Mesenteric fat pad (tissue), 1 donor: ENCODE results near the gene MRPL53. TPM values are rescaled to one million over a fixed set of nuclear protein-coding genes. Genes with fewer than 3 reads are reported as not detected.
A peak's percentile ranks its signal among the peaks of the same experiment; 100 is the strongest.

Source experiments
- DNase-seq: peaks from one replicate; pipeline ENCODE4 v3.0.0-alpha.2; 2020; ENCODE audit warnings: low spot score
- long read RNA-seq: library from polyadenylated mRNA; unstranded; transcript quantifications from one replicate; pipeline ENCODE4 v2.0.0, GENCODE V29; 2020
- total RNA-seq: library from RNA; stranded (reverse); fragmentation: NEBNext Ultra II Directional; extraction: Animal tissue kit (Norgen Biotek cat#: 25700); gene quantifications from one replicate; pipeline ENCODE4 v1.2.1, GENCODE V29; 2021
- donor health status: DM: yes; HTN: yes; CAD: no.

Gene MRPL53
- 102 TPM for total RNA-seq
- long read RNA-seq, transcript MRPL53-201 (3 exons, 1,162 nt), result major isoform, 13 of 17 reads
- long read RNA-seq, partial matches to known transcripts, result 3 of 17 reads
- long read RNA-seq, other reads (novel, unspliced or antisense), result 0 of 17 reads

GRCh38 chr2:74472086-74472944, at the start of gene MRPL53:
Gene MRPL53, minus strand, starts transcription at chr2:74472680. Its CDS starts 20 bp downstream, at chr2:74472660.
- DNase-seq, result peak; percentile 96

GRCh38 chr2:74516650-74517049, 44.2 kb upstream of the MRPL53 start:
- no peak for DNase-seq

GRCh38 chr2:74515981-74516633, 43.6 kb upstream of the MRPL53 start:
- no peak for DNase-seq

- no peak for DNase-seq
Observed at GRCh38 chr2:74515271-74515980, 42.9 kb upstream of the MRPL53 start.

- no peak for DNase-seq
Observed at GRCh38 chr2:74514368-74515270, 42.1 kb upstream of the MRPL53 start, which contains the start of gene TLX2. Gene TLX2, plus strand, starts transcription at chr2:74514450. Its CDS starts 357 bp downstream, at chr2:74514807.

- no peak for DNase-seq
Observed at GRCh38 chr2:74513605-74514367, 41.3 kb upstream of the MRPL53 start.

- no peak for DNase-seq
Observed at GRCh38 chr2:74512744-74513604, 40.5 kb upstream of the MRPL53 start.

GRCh38 chr2:74511104-74511989, 38.9 kb upstream of the MRPL53 start:
- DNase-seq, result no peak

GRCh38 chr2:74510272-74510671, 37.8 kb upstream of the MRPL53 start:
- no peak for DNase-seq

- no peak for DNase-seq
Observed at GRCh38 chr2:74507926-74508520, 35.5 kb upstream of the MRPL53 start.

GRCh38 chr2:74507145-74507925, 34.9 kb upstream of the MRPL53 start, which contains the start of gene PCGF1:
Gene PCGF1, minus strand, starts transcription at chr2:74507695. Its CDS starts 27 bp downstream, at chr2:74507668.
- DNase-seq, result peak; percentile 98

GRCh38 chr2:74505448-74506246, 33.2 kb upstream of the MRPL53 start:
- DNase-seq, result no peak

- DNase-seq, result no peak
Observed at GRCh38 chr2:74504591-74504990, 32.1 kb upstream of the MRPL53 start.

GRCh38 chr2:74503506-74504475, 31.3 kb upstream of the MRPL53 start:
- no peak for DNase-seq
